ENCODE measurements around the gene AVPR2.

AVPR2 gene

DNA sequence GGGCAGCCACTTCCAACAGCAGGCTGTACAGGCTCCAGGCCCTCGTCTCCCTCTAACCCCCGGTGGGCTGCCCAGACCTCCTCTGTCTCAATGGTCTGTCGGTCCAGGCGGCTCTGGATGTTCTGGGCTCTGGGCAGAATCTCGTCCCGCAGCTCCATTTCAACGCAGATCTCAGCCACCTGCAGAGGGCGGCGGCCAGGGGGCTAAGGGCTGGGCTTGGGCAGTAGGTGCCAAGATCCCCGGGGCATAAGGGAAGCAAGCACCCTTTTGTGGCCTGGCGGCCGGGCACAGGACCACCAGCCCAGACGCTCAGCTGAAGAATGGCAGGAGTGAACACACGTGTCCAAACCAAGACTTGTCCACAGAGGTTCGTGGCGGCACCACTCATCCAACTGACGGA lies 9.2 kb downstream of the AVPR2 start:
- no peak for DNase-seq (ENCODE audit: low spot score)

DNA sequence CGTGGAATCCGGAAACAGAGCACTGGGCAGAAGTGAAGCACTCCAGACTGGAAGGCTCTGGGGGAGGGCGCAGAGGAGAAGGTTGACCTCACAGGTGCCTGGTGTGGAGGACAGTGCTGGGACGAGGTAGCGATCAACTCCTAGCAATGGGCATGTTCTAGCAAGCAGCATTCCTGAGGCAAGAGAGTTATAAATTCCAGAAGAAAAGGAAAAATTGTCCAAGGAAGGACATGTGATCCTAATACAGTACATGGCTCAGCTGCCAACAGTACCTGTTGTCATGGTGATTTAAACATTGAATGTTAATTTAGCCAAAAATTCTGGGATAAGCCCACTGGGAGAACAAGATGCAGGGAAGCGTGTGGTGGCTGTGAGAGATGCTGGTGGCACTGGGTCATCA lies 13.4 kb downstream of the AVPR2 start:
- DNase-seq (ENCODE audit: low spot score), result no peak

DNA sequence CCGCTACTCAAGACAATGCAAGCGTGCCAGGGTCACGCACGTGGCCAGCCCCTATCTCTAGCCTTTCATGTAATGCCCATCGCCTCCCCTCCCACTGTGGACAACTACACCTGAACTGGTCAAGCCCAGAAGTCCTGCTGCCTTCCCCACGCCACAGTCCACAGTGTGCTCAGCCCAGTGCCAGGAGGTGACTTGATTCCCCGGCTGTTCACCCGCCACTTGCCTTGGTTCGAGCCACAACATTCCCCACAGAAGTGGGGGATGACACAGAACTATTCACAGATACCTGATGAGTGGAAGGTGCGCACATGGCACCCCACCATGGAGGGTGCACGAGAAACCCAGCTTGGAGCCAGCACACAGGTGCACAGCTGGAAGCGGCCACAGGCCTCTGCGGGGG lies 14.8 kb downstream of the AVPR2 start:
- DNase-seq (ENCODE audit: low spot score), result no peak

DNA sequence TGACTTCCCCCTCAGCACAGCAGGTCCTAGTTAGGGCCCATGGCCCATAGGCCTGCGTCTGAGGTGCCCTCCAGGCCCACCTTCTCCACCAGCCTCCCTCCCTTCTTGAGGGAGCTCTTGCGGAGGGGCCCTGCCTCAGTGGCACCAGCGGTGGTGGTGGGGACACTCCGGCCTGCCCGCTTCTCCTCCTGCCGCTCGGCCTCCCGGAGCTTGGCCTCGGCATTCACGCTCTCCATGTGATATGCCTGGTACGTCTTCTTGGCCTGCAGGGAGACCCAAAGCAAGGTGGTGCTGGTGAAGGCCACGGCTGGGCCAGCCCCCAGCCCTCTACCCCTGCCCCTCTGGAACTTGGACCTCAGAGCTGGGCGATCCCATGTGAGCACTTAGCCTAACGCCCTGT lies 16.1 kb downstream of the AVPR2 start:
- DNase-seq (ENCODE audit: low spot score), result no peak

DNA sequence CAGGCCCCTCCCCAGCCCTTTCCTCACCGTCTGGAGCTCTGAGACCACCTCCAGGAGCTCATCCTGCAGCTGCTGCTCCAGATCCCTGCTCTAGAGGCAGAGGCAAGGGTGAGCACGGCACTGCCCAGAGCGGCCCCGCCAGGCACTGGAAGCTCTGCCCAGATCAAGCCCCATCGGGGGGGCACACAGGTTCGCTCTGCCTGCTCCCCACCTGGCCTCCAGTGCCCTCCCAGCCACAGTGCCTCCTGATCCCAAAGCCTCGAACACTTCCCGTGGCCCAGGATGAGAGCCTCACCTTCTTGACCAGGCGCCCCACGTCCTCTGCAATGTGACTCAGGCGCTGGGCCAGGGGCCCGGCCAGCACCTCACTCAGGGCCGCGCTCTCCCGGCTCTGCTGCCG lies 16.6 kb downstream of the AVPR2 start:
- no peak for DNase-seq (ENCODE audit: low spot score)

DNA sequence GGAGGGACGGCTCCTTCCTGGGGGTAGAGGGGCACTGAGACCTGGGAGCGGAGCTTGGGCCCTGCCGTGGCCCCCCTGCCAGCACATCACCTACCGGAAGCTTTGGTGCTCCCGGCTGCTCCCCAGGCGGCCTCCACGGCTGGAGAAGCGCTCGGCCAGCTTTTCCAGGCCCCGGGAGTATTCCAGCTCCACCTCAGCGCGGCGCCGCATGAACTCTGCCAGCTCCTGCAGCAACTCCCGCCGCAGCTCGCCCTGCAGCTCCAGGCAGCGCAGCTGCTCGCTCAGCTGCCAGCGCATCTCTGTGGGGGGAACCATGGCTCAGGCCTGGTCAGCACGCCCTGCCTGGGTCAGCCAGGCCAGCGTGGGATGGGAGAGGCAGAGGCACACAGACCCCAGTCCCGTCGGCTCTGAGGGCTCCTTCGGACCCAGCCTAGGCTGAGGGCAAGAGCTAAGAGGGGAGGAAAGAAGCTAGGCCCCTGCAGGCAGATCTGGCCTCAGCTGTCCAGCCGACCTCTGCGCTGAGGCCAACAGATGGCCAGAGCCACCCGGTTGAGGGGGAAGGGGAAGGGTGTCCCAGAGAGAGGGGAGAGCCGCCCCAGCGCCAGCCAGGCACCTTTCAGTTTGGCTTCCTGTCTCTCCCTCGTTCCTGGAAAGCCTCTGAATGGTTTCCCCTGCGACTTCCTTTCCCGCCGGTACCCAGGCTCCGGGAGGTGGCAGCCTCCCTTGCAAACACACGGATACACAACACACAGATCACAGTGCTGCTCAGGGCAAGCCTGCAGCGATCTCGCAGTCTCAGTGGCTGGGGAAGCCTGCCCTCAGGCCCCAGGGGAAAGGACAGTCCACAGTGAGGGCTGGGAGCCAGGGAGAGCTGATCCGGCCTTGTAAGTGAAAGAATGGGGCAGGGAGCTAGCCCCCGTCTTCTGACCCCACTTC lies 17.3 kb downstream of the AVPR2 start:
- no peak for DNase-seq (ENCODE audit: low spot score)

DNA sequence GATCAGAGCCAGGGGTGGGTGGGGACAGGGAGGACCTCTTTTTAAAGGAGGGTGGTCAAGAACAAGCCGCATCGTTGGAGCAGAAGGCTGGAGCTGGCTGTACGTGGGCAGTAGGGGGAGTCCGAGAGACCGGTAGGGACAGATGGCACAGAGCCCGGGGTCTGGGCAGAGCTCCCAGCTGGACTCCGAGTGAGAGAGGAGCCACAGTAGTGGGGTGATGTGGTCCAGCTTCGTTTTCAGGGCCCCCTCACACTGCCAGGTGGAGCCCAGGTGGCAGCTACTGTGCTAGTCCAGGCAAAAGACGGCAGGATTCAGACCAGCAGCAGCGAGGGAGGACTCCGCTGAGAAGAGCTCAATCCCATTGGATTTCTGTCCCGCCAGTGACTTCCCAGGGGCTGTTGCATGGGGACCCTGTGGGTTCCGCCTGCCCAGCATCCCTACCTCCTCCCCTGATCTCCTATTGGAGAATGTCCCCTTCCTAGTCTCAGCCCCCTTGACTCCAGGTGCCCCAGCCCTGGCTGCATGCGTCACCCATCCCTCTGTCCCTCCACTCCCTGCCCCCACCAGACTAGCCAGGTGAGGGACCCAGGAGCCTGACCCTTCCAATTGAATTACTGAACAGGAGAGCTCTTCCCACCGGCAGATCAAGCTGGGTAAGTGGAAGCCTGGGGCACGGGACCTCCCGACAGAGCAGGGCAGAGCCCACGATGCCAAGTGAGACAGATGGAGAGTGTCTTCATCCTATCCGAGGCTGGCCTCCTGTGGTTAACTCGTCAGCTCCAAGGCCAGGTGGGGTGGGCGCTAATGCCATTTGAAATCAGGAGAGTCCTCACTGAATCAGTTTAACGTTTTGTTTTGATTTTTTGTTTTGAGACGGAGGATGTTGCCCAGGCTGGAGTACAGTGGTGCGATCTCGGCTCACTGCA lies 18.7 kb downstream of the AVPR2 start:
- no peak for DNase-seq (ENCODE audit: low spot score)

DNA sequence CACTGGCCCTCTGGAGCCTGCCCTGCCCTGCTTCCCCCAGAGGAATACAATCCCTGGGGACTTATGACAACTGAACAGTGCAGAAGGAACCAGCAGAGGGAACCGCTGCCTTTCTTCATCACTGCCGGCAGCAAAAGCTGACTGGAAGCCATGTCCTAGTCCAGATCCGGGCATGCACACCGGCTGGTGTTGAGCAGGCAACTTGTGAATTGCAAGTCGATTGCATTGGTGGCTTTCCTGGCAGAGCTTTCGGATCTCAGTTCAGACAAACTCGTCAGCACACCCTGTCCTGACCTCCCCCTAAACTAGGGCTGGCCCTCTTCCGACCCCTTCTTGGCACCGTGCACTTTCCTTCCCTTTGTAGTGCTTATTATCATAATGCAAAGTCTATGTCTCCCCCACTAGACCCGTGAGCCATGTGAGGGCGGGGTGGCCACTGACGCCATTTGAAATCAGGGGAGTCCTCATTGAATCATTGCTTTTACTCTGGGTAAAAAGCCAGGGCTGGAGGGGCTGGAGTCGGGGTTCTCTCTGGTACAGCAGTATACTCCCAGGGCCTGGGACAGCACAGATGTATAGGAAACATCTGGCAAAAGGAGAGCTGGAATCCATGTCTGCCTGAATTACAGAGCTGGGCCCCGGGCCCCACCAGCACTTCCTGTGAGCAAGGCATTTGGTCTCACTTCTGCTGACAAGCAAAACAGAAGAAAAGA lies 19.8 kb downstream of the AVPR2 start:
- DNase-seq (ENCODE audit: low spot score), result peak; percentile 69

DNA sequence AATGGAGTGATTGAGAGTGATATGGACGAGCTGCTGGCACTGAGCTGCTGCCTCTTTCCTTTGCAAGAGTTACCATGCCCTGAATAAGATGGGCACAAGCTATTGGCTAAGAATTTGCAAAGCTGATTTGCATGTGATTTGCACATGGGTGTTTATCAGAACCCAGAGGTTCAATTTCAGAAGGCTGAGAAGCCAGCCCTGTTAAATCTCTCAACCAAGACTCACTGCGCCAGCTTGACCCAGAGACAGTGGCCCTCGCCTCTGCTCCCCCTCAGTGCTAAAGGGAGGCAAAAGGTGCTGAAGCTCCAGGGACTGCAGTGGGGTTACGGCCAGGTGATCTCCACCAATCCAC lies 20.9 kb downstream of the AVPR2 start:
- DNase-seq (ENCODE audit: low spot score), result no peak

DNA sequence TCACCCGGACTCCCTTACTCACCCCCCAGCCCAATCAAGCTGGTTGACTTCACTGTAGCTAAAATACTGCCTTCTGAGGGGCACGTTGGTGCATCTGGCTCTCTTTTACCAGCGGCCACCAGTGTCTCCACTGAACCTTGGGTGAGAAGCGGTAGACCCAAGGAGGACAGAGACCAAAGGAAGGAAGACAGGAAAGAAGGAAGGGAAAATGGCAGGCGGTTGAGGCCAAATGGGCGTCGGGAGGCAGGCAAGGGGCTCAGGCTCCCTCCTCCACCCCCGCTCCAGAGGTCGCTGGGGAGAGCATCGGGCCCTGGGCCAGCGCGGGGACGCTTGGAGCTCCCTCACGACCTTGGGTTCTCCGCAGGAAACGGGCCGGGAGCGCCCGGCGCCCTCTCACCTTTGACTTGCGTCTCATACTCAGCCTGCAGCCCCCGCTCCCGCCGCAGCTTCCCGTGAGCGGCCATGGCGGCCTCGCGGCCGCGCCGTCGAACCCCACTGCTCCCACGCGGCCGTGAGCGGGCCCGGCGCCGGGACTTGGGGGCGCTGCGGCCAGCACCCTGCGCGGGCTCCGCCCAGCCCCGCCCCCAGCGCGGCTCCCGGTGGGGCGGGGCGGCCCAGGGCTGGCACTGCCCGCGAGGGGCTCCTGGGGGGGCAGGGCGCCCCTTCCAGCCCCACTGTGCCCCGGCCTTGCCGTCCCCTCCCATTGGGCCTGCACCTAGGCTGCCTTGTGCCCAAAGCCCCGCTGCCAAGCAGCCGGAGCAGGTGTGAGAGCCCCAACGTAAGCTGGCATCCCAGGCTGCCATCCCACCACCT lies 21.5 kb downstream of the AVPR2 start, which contains the start of gene ARHGAP4:
TSS of gene ARHGAP4 (minus strand) at position 526 of the 813 bp plus-strand sequence. CDS start at position 464, 62 bp downstream.
- peak; percentile 49 for DNase-seq (ENCODE audit: low spot score)

DNA sequence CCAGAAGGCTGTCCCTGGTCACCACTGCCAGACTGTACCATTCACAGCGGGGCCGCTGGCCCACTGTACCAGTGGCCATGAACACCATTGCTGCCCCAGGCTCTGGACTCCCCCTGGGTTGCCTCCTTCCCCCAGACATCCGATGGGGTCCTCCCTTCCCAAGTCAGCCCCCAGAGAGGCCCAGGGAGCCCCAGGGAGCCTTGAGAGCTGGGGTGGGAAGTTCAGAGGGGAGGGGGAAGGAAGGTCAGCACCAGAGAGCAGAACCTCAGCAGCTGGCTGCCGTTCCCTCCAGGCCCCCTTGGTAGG lies 22.0 kb downstream of the AVPR2 start:
- DNase-seq (ENCODE audit: low spot score), result peak; percentile 60

DNA sequence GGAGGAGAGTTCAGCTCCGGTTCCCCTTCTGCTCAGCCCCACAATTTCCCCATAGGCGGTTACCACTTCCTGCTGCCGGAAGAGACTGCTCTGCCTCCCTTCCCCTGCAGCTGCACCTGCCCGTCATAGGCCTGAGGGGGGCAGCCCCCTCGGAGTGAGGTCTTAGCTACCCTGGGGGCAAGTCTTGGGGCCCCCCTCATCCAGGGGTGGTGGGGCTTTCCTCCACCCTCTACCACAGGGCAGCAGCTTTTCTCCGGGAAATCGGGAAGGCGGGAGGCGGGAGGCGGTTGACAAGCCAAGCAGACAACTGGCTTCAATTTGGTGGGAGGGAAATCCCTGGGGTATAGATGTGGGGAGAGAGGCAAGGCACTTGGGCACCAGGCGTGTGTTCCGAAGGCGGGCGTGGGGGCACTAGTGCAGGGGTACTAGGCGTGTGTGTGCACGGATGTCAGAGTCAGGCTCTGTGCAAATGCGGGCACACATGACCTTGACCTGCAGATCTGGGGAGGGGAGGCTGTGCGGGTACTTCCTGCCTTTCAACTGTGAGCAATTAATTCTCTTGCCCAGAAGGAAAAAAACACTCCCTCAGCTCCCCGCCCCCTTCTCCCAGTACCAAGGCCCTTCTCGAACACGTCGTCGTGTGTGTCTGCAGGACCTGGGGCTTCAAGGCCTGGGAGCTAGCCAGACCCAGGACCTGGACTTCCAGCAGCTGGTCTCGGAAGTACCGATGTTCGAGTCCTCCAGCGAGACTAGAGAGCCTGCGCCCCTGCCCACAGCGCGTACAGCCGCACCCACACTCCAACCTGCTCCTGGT lies 22.6 kb downstream of the AVPR2 start:
- peak; percentile 77 for DNase-seq (ENCODE audit: low spot score)

DNA sequence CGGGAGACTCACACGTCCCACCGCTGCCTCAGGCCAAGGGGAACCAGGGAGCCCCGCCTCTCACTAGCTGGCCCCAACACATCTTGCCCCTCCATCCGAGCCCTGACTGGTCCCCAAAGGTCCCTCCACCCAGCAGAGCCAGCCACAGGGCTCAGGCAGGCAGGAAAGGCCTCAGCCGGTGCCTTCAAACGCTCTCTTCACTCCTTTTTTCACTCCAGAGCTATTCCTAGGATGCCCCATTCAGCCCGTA lies 23.1 kb downstream of the AVPR2 start:
- no peak for DNase-seq (ENCODE audit: low spot score)

DNA sequence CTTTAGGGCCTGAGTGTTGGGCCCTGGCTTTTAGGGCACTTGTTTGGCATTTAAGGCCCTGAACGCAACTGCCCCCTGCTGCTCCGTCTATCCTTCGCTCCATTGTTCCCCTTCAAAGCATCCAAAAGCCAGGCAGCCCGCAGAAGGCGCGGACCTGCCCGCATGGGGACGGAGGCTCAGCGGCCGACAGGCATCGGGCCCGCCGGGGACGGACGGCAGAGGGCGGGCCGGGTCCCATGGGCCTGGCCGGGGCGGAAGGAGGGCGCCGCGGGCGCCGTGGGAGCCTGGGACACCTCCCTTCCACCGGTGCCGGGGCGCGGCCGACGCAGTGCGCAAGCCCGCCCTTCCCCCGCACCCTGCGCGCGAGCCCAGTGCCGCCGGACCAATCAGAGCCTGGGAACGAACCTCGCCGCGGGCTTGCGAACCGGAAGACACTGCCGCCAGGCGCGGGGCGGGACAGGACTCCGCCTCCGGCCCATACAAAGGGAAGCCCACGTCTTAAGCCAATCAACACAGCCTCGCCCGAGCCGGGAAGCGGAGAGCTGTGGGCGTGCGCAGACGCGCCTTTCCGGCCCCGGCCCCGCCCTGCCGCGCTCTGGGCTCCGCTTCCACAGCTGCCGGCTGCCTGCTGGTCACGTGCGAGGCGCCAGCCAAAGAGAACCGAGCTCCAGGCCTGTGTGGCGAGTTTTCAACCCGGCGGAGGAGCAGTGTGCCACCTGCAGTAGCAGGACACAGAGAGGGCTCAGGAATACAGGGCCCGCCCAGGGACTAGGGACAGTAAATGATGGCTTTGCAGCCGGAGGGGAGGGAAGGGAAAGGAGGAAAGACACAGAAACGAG lies 23.7 kb downstream of the AVPR2 start:
- DNase-seq (ENCODE audit: low spot score), result peak; percentile 98

DNA sequence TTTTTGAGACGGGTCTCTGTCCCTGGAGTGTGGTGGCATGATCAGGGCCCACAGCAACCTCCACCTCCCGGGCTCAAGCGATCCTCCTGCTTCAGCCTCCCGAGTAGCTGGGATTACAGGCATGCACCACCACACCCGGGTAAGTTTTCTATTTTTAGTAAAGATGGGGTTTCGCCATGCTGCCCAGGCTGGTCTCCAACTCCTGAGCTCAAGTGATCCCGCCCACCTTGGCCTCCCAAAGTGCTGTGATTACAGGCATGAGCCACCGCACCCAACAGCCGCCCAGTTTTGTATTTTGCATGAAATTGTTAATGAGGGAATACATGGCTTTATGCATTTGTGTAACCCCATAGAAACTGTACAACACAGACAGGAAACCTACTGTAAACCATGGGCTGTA lies 24.4 kb downstream of the AVPR2 start:
- DNase-seq (ENCODE audit: low spot score), result no peak

DNA sequence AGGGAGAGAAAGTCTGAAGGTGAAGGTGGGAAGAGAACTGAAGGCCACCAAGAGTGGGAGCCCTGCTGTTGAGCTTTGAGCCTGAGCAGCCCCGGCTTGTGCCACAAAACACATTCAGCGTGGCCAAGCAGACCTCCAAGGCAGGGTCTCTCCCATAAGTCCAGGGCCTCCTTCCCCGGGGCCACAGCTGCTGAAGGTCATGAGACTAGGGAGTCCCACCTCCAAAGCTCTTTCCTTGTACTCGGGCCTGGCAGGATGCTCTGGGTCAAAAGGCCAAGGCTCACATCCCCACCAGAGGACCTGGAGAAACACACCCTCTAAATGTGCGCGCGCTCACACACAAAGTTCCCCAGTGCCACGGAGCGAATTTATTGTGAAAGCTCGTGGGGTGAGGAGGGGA lies 25.1 kb downstream of the AVPR2 start:
- DNase-seq (ENCODE audit: low spot score), result no peak

DNA sequence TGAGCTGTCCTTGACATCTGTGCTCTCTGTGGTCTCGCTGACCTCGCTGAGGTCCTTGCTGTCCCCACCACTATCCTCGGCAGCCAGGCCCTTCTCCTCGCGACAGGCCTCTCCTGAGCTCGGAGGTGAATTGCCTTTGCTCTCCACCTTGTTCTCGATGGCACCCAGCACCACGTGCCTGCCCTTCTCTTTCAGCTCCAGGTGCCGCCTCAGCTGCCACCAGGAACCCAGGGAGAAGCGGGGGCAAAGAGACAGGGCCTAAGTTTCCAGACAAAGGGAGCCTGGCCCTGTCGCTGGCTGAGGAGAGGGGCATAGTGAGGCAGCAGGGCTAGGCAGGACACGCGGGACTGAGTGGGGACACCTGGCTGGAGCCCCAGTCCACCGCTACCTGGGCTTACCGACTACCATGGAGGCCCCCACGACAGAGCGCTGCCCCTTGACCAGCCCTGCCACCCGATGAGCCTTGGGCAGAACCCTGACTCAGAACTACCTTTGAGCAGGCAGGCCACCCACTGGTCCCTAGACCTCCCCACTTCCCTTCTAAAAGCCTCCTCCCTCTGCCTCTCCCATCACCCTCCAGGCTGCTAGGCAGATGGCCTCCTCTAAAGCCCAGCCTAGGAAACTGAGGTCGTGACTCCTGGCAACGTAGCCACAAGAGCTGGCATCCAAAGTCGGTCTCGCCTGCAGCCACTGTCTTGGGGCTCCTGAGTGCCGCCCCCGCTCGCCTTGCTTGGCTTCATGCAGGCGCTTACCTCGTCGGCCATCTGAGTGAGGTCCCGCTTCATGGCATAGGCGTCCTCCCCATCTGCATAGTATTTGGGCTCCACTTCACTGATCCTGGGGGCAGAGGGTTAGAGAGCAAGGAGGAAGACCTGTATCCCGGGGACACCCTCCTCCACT lies 25.8 kb downstream of the AVPR2 start:
- no peak for DNase-seq (ENCODE audit: low spot score)

DNA sequence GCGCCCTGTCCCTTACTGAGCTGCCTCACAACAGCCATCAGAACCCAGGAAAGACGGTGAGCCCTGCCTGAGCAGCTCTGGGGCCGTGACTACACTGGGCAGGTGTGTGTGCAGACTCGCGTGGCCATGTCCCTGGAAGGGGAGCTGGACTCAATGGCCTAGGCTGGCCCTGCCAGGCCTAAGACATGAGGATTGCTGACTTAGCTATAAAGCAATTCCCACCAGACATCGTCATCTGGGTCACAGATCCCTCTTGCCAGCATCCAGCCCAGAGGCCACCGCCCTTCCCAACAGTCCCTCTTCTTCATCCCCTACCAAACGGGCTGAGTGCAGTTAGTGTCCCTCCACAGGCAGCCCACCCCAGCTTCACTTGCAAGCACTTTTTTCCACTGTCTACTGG lies 26.7 kb downstream of the AVPR2 start:
- DNase-seq (ENCODE audit: low spot score), result no peak

DNA sequence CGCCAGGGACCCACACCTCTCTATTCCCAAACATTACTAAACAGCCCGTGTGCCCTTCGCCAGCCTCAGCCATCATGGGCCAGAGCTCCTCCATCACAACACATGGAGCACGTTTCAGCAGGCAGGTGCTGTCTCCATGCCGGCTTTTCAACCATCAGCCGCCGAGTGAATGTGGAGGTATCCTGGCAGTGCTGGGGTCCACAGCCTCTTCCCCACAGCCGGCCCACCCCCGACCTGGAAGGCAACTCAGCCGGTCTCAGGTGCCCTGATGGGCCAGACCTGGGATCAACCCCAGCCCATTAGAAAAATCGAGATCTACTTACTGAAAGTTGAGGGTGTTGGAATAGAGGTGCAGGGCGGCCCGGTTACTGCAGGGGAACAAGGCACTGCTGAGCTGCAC lies 27.3 kb downstream of the AVPR2 start:
- no peak for DNase-seq (ENCODE audit: low spot score)
